HEK293 (cell line): Measurements from ENCODE around the gene HIVEP2.

Experiments used
- CTCF ChIA-PET: fragments of 350-600 bp; formaldehyde crosslinking; extraction: SDS; loops from one replicate; lab custom pipeline; 2021; ENCODE audit warnings: antibody characterized with exemption; lab: Yijun Ruan, JAX
- POLR2A ChIA-PET: fragments of 300-600 bp; formaldehyde crosslinking; extraction: SDS; loops from one replicate; lab custom pipeline; 2020; ENCODE audit warnings: antibody characterized with exemption, inconsistent platforms; lab: Yijun Ruan, JAX
- H3K27ac ChIP-seq: fragments of 200-500 bp; sonication (Bioruptor generic); 2 replicates; pipeline ENCODE4 v1.5.1; 2014; ENCODE audit warnings: low read depth, low read length, control low read depth, inconsistent platforms; ENCODE audit errors: extremely low read depth
- H3K36me3 ChIP-seq, 2 experiments: fragments of 200-500 bp in 1 of 2; sonication (Bioruptor generic) in 1 of 2; 1 replicate in 1 of 2; 2 replicates in 1 of 2; pipeline ENCODE4 v1.5.1; 2014 to 2017; ENCODE audit warnings: inconsistent platforms in 2 of 2, low read length in 2 of 2; ENCODE audit not compliant: control insufficient read depth in 2 of 2, insufficient read depth in 1 of 2
- H3K4me1 ChIP-seq: fragments of 200-500 bp; sonication (Bioruptor generic); 2 replicates; pipeline ENCODE4 v1.5.1; 2014; ENCODE audit warnings: mild to moderate bottlenecking, low read length, inconsistent platforms; ENCODE audit not compliant: control insufficient read depth, insufficient read depth
- H3K4me3 ChIP-seq: 2 replicates; pipeline ENCODE4 v1.5.1; 2011; ENCODE audit warnings: low read depth, mild to moderate bottlenecking, control low read depth, low read length, moderate library complexity
- H3K9me3 ChIP-seq: fragments of 200-500 bp; sonication (Bioruptor generic); 2 replicates; pipeline ENCODE4 v1.5.1; 2014; ENCODE audit warnings: low read depth, low read length, inconsistent platforms; ENCODE audit not compliant: control insufficient read depth, insufficient read depth
- BCL6B ChIP-seq: fragments of 450-650 bp; formaldehyde crosslinking; IDR thresholded peaks from 2 replicates; pipeline ENCODE4 v1.5.1; 2017; ENCODE audit warnings: missing biosample characterization, missing genetic modification characterization
- GLIS2 ChIP-seq: fragments of 450-650 bp; formaldehyde crosslinking; IDR thresholded peaks from 2 replicates; pipeline ENCODE4 v1.5.1; 2016; ENCODE audit warnings: missing biosample characterization, missing genetic modification characterization
- ZNF16 ChIP-seq: fragments of 450-650 bp; formaldehyde crosslinking; IDR thresholded peaks from 2 replicates; pipeline ENCODE4 v1.5.1; 2016; ENCODE audit warnings: low read depth, missing biosample characterization, missing genetic modification characterization
- ZNF24 ChIP-seq: fragments of 450-650 bp; formaldehyde crosslinking; IDR thresholded peaks from 2 replicates; pipeline ENCODE4 v1.5.1; 2016; ENCODE audit warnings: missing biosample characterization, missing genetic modification characterization
- ZNF292 ChIP-seq: fragments of 450-650 bp; formaldehyde crosslinking; IDR thresholded peaks from 2 replicates; pipeline ENCODE4 v1.5.1; 2016; ENCODE audit warnings: low read depth, missing biosample characterization, missing genetic modification characterization, borderline replicate concordance
- ZNF324 ChIP-seq: fragments of 450-650 bp; formaldehyde crosslinking; IDR thresholded peaks from 2 replicates; pipeline ENCODE4 v1.5.1; 2016; ENCODE audit warnings: missing biosample characterization, missing genetic modification characterization
- ZNF362 ChIP-seq: fragments of 450-650 bp; formaldehyde crosslinking; IDR thresholded peaks from 2 replicates; pipeline ENCODE4 v1.5.1; 2016; ENCODE audit warnings: missing biosample characterization, missing genetic modification characterization
- ZNF394 ChIP-seq: fragments of 450-650 bp; formaldehyde crosslinking; IDR thresholded peaks from 2 replicates; pipeline ENCODE4 v1.5.1; 2016; ENCODE audit warnings: missing biosample characterization, missing genetic modification characterization, mild to moderate bottlenecking, moderate library complexity, borderline replicate concordance
- ZNF423 ChIP-seq: fragments of 450-650 bp; formaldehyde crosslinking; IDR thresholded peaks from 2 replicates; pipeline ENCODE4 v1.5.1; 2016; ENCODE audit warnings: missing biosample characterization, missing genetic modification characterization
- ZNF426 ChIP-seq: fragments of 450-650 bp; formaldehyde crosslinking; IDR thresholded peaks from 2 replicates; pipeline ENCODE4 v1.5.1; 2017; ENCODE audit warnings: missing biosample characterization, missing genetic modification characterization, mild to moderate bottlenecking, inconsistent platforms, moderate library complexity
- ZNF48 ChIP-seq: fragments of 450-650 bp; formaldehyde crosslinking; IDR thresholded peaks from 2 replicates; pipeline ENCODE4 v1.5.1; 2016; ENCODE audit warnings: missing biosample characterization, missing genetic modification characterization
- ZNF549 ChIP-seq: fragments of 450-650 bp; IDR thresholded peaks from 2 replicates; pipeline ENCODE4 v1.5.1; 2018; ENCODE audit warnings: missing biosample characterization, missing genetic modification characterization, mild to moderate bottlenecking, inconsistent platforms, moderate library complexity
- ZNF639 ChIP-seq: fragments of 450-650 bp; formaldehyde crosslinking; IDR thresholded peaks from 2 replicates; pipeline ENCODE4 v1.5.1; 2016; ENCODE audit warnings: missing biosample characterization, missing genetic modification characterization
- ZNF664 ChIP-seq: fragments of 450-650 bp; formaldehyde crosslinking; IDR thresholded peaks from 2 replicates; pipeline ENCODE4 v1.5.1; 2016; ENCODE audit warnings: missing biosample characterization, missing genetic modification characterization
- ZNF768 ChIP-seq: fragments of 450-650 bp; formaldehyde crosslinking; IDR thresholded peaks from 2 replicates; pipeline ENCODE4 v1.5.1; 2018; ENCODE audit warnings: missing biosample characterization, mild to moderate bottlenecking, missing genetic modification characterization
- ZNF785 ChIP-seq: fragments of 450-650 bp; formaldehyde crosslinking; IDR thresholded peaks from 2 replicates; pipeline ENCODE4 v1.5.1; 2016; ENCODE audit warnings: missing biosample characterization, missing genetic modification characterization
- ZSCAN16 ChIP-seq: fragments of 450-650 bp; formaldehyde crosslinking; IDR thresholded peaks from 2 replicates; pipeline ENCODE4 v1.5.1; 2016; ENCODE audit warnings: missing biosample characterization, missing genetic modification characterization
- ZSCAN5A ChIP-seq: fragments of 450-650 bp; formaldehyde crosslinking; IDR thresholded peaks from 2 replicates; pipeline ENCODE4 v1.5.1; 2016; ENCODE audit warnings: missing biosample characterization, missing genetic modification characterization
- TF ChIP-seq, protein P1 (sequence below): fragments of 450-650 bp; formaldehyde crosslinking; IDR thresholded peaks from 2 replicates; pipeline ENCODE4 v1.5.1; 2016; ENCODE audit warnings: missing biosample characterization, missing genetic modification characterization, low read depth
- TF ChIP-seq, protein P2 (sequence below): fragments of 450-650 bp; formaldehyde crosslinking; IDR thresholded peaks from 2 replicates; pipeline ENCODE4 v1.5.1; 2016; ENCODE audit warnings: missing biosample characterization, missing genetic modification characterization
- TF ChIP-seq, protein P3 (sequence below): fragments of 450-650 bp; formaldehyde crosslinking; IDR thresholded peaks from 2 replicates; pipeline ENCODE4 v1.5.1; 2017; ENCODE audit warnings: missing biosample characterization, missing genetic modification characterization

HIVEP2 gene

DNA sequence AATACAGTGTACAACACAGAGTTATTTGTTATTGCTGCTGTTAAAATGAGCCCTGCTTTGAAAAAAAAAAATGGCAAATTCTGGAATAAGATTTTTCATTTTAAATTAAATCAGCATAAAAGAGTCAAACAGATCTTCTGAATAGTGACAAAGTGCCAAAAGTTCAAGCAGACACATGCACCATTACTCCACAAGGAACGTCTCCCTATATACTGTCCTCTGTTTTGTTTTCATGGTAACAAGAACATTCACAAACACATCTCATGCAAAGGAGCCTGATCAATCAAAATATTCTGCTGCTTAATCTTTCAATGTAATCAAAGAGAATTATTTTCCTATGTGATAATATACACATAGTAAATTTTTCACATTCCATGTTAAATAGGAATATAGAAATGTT, 2.7 kb downstream of the HIVEP2 start (continued):
- TF ChIP-seq, protein P1, sequence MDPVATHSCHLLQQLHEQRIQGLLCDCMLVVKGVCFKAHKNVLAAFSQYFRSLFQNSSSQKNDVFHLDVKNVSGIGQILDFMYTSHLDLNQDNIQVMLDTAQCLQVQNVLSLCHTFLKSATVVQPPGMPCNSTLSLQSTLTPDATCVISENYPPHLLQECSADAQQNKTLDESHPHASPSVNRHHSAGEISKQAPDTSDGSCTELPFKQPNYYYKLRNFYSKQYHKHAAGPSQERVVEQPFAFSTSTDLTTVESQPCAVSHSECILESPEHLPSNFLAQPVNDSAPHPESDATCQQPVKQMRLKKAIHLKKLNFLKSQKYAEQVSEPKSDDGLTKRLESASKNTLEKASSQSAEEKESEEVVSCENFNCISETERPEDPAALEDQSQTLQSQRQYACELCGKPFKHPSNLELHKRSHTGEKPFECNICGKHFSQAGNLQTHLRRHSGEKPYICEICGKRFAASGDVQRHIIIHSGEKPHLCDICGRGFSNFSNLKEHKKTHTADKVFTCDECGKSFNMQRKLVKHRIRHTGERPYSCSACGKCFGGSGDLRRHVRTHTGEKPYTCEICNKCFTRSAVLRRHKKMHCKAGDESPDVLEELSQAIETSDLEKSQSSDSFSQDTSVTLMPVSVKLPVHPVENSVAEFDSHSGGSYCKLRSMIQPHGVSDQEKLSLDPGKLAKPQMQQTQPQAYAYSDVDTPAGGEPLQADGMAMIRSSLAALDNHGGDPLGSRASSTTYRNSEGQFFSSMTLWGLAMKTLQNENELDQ (tag by site-specific recombination), result no peak
- no peak for TF ChIP-seq ZNF785
- TF ChIP-seq ZNF48, result no peak
- no peak for TF ChIP-seq ZNF394 (tag by site-specific recombination)
- TF ChIP-seq ZNF639 (tag by site-specific recombination), result no peak
- TF ChIP-seq, protein P2, sequence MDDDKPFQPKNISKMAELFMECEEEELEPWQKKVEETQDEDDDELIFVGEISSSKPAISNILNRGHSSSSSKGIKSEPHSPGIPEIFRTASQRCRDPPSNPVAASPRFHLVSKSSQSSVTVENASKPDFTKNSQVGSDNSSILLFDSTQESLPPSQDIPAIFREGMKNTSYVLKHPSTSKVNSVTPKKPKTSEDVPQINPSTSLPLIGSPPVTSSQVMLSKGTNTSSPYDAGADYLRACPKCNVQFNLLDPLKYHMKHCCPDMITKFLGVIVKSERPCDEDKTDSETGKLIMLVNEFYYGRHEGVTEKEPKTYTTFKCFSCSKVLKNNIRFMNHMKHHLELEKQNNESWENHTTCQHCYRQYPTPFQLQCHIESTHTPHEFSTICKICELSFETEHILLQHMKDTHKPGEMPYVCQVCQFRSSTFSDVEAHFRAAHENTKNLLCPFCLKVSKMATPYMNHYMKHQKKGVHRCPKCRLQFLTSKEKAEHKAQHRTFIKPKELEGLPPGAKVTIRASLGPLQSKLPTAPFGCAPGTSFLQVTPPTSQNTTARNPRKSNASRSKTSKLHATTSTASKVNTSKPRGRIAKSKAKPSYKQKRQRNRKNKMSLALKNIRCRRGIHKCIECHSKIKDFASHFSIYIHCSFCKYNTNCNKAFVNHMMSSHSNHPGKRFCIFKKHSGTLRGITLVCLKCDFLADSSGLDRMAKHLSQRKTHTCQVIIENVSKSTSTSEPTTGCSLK (tag by site-specific recombination), result no peak
- TF ChIP-seq GLIS2 (tag by site-specific recombination), result no peak
- TF ChIP-seq, protein P3, sequence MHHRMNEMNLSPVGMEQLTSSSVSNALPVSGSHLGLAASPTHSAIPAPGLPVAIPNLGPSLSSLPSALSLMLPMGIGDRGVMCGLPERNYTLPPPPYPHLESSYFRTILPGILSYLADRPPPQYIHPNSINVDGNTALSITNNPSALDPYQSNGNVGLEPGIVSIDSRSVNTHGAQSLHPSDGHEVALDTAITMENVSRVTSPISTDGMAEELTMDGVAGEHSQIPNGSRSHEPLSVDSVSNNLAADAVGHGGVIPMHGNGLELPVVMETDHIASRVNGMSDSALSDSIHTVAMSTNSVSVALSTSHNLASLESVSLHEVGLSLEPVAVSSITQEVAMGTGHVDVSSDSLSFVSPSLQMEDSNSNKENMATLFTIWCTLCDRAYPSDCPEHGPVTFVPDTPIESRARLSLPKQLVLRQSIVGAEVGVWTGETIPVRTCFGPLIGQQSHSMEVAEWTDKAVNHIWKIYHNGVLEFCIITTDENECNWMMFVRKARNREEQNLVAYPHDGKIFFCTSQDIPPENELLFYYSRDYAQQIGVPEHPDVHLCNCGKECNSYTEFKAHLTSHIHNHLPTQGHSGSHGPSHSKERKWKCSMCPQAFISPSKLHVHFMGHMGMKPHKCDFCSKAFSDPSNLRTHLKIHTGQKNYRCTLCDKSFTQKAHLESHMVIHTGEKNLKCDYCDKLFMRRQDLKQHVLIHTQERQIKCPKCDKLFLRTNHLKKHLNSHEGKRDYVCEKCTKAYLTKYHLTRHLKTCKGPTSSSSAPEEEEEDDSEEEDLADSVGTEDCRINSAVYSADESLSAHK (tag by site-specific recombination), result no peak
- no peak for TF ChIP-seq ZNF16 (tag by site-specific recombination)
- no peak for TF ChIP-seq ZSCAN16 (tag by site-specific recombination)
- no peak for TF ChIP-seq ZSCAN5A (tag by site-specific recombination)

DNA sequence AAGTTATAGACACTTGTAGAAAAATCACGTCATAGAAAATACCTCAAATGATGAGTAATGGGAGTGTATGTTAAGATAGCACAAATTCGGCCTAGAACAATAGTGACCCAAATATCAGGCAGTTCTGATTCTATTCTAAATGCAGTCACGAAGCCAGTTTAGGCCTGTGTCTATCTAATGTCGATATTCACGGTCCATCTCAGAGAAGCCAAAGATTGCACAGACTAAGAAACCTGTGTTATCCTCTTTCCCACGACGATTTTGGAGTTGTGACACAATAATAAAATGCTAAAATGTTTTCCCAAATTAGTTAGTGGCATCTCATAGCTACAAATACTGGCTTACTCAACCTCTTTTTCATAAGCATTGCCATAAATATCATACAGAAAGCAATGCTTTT, 4.0 kb downstream of the HIVEP2 start:
- ChIA-PET CTCF (interaction anchor here (0.8 to 2.0 kb wide), 4 partner anchors 34 to 447 kb away, joined by 4 to 7 read pairs (median 6); no protein-coding TSS in a partner anchor), POLR2A (no interaction called here)
- no peaks in the 10 kb centered on the region for H3K36me3 ChIP-seq
- no peak overlapping the region for H3K27ac ChIP-seq
- no peaks in the 10 kb centered on the region for H3K9me3 ChIP-seq
- H3K4me3 ChIP-seq, result no peak overlapping the region
- H3K4me1 ChIP-seq, result peaks cover 21% of the 10 kb centered on the region
- TF ChIP-seq ZNF362 (tag by site-specific recombination), result no peak
- no peak for TF ChIP-seq BCL6B (tag by site-specific recombination)
- TF ChIP-seq ZNF664 (tag by site-specific recombination), result no peak
- TF ChIP-seq ZNF292 (tag by site-specific recombination), result no peak
- no peak for TF ChIP-seq ZNF324 (tag by site-specific recombination)
- TF ChIP-seq ZNF768, result no peak
- no peak for TF ChIP-seq ZNF24
- TF ChIP-seq ZNF423 (tag by site-specific recombination), result no peak
- no peak for TF ChIP-seq ZNF426 (tag by site-specific recombination)
- TF ChIP-seq ZNF549 (tag by site-specific recombination), result no peak
